Measurements from ENCODE around the gene SLCO4A1.

DNA sequence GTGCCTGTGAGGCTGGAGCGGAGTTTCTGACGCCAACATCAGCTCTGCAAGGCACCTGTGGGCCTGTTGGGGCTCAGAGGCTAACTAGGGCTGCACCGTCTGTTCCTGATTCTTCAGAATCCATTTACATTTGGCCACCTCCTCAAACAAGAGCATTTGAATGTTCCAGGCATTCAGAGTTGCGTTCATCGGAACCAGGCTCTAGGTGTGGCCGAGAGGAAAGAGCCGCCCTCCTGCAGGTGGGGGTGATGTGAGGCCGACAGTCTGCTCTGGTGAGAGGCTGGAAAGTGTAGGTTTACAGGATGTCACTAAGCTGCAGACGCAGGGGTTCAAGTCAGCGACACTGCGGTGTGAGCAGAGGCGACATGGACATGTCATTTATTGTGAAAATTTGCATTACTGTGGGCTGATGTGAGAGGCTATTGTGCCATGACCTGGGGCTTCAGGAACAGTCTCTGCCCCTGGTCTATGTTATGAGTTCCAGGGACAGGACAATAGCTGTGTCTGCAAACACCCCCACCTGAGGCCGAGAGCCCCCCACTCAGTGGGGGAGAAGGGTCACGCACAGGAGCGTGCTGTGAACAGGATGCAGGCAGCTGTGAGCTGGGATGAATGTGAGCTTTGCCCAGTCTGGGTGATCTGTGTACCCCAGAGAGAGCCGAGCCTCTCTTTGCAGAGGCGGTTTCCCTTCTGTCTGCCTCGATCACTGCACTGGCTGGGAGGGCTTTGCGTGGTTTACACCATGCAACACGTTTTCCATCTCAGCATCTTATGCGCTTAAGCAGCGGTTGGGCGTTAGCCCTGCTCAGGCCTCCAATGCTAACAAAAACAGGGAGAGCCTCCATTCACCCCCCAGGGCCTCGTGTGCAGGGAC lies 21.1 kb downstream of the SLCO4A1 start:
- TF ChIP-seq, protein P1, sequence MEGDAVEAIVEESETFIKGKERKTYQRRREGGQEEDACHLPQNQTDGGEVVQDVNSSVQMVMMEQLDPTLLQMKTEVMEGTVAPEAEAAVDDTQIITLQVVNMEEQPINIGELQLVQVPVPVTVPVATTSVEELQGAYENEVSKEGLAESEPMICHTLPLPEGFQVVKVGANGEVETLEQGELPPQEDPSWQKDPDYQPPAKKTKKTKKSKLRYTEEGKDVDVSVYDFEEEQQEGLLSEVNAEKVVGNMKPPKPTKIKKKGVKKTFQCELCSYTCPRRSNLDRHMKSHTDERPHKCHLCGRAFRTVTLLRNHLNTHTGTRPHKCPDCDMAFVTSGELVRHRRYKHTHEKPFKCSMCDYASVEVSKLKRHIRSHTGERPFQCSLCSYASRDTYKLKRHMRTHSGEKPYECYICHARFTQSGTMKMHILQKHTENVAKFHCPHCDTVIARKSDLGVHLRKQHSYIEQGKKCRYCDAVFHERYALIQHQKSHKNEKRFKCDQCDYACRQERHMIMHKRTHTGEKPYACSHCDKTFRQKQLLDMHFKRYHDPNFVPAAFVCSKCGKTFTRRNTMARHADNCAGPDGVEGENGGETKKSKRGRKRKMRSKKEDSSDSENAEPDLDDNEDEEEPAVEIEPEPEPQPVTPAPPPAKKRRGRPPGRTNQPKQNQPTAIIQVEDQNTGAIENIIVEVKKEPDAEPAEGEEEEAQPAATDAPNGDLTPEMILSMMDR (IDR thresholded peaks at IDR 0.05; ENCODE audit: low read depth, low read length, poor library complexity, severe bottlenecking): no peak
- TF ChIP-seq EZH2phosphoT487 (IDR thresholded peaks at IDR 0.05; ENCODE audit: borderline replicate concordance, low read length): no peak

Measured in DOHH2 (cell line).